PFSK-1 (cell line): ENCODE measurements around the gene FAM241A.

Experiments
- FOXP2 ChIP-seq: optimal IDR thresholded peaks from 2 replicates; pipeline ENCODE3; 2011; ENCODE audit warnings: borderline replicate concordance, control low read depth, inconsistent platforms; ENCODE audit not compliant: insufficient read depth; ENCODE audit errors: extremely low read length, extremely low read depth
- POLR2AphosphoS5 ChIP-seq: IDR thresholded peaks from 2 replicates; pipeline ENCODE4 v1.6.1; 2012; ENCODE audit warnings: low read depth, mild to moderate bottlenecking, control low read depth, low read length, moderate library complexity
- REST ChIP-seq, 2 experiments: IDR thresholded peaks; 2 replicates each; pipeline versions ENCODE4 v1.6.1 to v1.8.0; 2011 to 2012; ENCODE audit warnings: low read depth in 2 of 2, low read length in 2 of 2, control low read depth in 1 of 2, inconsistent platforms in 1 of 2, mild to moderate bottlenecking in 1 of 2, moderate library complexity in 1 of 2; ENCODE audit not compliant: insufficient read depth in 1 of 2
- SIN3A ChIP-seq: IDR thresholded peaks from 2 replicates; pipeline ENCODE4 v1.6.1; 2012; ENCODE audit warnings: mild to moderate bottlenecking, low read length, moderate library complexity, borderline replicate concordance; ENCODE audit not compliant: insufficient read depth
- TAF1 ChIP-seq: IDR thresholded peaks from 2 replicates; pipeline ENCODE4 v1.6.1; 2012; ENCODE audit warnings: low read length, control low read depth, borderline replicate concordance; ENCODE audit not compliant: insufficient read depth

The FAM241A gene

GRCh38 chr4:112219826-112220366, 74.6 kb downstream of the FAM241A start:
- no peak for TF ChIP-seq REST (IDR thresholded peaks at IDR 0.05; ENCODE audit: insufficient read depth in 1 of 2, low read depth in 2 of 2, low read length in 2 of 2)
- TF ChIP-seq SIN3A, result no peak

- TF ChIP-seq TAF1, result no peak
- no peak for TF ChIP-seq FOXP2
- TF ChIP-seq POLR2AphosphoS5, result no peak
- no peak for TF ChIP-seq REST (IDR thresholded peaks at IDR 0.05; ENCODE audit: insufficient read depth in 1 of 2, low read depth in 2 of 2, low read length in 2 of 2)
- TF ChIP-seq SIN3A, result no peak
Observed at GRCh38 chr4:112222219-112222955, 77.1 kb downstream of the FAM241A start.

GRCh38 chr4:112225157-112225556, 79.9 kb downstream of the FAM241A start:
- no peak for TF ChIP-seq SIN3A
- no peak for TF ChIP-seq REST (IDR thresholded peaks at IDR 0.05; ENCODE audit: insufficient read depth in 1 of 2, low read depth in 2 of 2, low read length in 2 of 2)
- no peak for TF ChIP-seq TAF1
- TF ChIP-seq POLR2AphosphoS5, result no peak

GRCh38 chr4:112230879-112231778, 85.9 kb downstream of the FAM241A start:
- TF ChIP-seq FOXP2, result peak; percentile 63
- TF ChIP-seq REST (IDR thresholded peaks at IDR 0.05; ENCODE audit: insufficient read depth in 1 of 2, low read depth in 2 of 2, low read length in 2 of 2), result peak in 1 of 2 experiments; percentile 5; a peak in 1 of 4 replicates
- TF ChIP-seq POLR2AphosphoS5, result no peak; the same call in none of the 2 replicates
- TF ChIP-seq SIN3A, result peak; percentile 80; the same call in 1 of the 2 replicates
- TF ChIP-seq TAF1, result peak; percentile 87; the same call in 1 of the 2 replicates
